Measurements from ENCODE around the gene SEMA6B. TPM values are rescaled to one million over a fixed set of nuclear protein-coding genes. Genes with fewer than 3 reads are reported as not detected.

SEMA6B gene
- total and polyA plus RNA-seq, 2 donors (not counting 1 experiment from before 2014, with no cell fraction given): 0.42 TPM; not detected in 1

DNA sequence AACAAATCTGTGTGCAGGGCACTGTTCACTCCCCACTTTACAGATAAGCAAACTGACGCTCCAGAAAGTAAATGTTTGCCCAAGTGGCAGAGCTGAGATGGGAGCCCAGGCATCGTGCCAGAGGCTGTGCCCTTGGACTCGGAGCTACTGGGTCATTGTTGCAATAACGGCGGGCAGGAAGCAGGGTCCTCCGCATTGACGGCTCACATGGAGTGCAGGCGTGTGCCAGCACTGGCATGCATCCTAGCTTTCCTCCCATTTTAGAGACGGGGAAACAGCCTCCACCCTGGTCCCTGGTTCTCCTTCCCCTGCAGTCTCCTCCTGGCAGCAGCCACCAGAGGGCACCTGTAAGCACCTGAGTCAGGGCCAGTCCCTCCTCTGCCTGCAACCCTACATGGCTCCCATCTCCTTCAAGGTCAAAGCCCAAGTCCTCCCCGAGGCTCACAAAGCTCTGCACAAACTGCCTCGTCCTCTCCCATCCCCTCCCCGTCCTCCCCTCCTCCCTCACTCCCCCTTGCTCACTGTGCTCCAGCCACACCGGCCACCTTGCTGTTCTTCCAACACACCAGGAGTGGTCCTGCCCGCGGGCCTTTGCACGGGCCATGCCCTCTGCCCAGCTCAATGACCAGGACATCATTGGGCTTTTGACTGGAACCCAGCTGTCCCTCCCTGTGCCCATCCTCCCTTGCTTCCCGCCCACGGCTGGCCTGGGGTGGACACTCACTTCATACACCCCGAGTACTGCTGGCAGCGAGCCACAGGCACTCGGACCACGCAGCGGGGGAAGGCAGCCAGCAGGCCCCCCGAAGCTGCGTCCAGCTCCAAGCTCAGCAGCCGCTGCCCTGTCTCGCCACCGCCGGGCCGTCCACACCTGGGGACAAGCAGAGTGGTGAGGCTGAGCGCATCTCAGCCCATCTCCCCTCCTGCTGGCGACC lies 11.9 kb downstream of the SEMA6B start:
- intact Hi-C loops (cut with micrococcal nuclease): no loop called here
- Histone ChIP-seq H3K9ac (ENCODE audit: low read length) (no peak overlapping the region), H3K4me1 (ENCODE audit: control insufficient read depth in 2 of 2, insufficient read depth in 2 of 2, low read length in 2 of 2) (no peaks in the 10 kb centered on the region), H3K9me3 (ENCODE audit: control extremely low read depth in 1 of 3, control insufficient read depth in 2 of 3, insufficient read depth in 1 of 3, low read length in 2 of 3) (peaks cover 0 to 5% (median 0%) of the 10 kb centered on the region in 3 donors), H3K4me2 (replicated peaks; ENCODE audit: low read depth, low read length, poor library complexity, severe bottlenecking) (no peak overlapping the region), H3K79me2 (ENCODE audit: control insufficient read depth, insufficient read depth, low read length) (no peaks in the 10 kb centered on the region), H3K27ac (ENCODE audit: low read length in 2 of 2) (no peak overlapping the region), H3K4me3 (ENCODE audit: control extremely low read depth in 1 of 5, extremely low read depth in 1 of 5, insufficient read depth in 1 of 5, low read depth in 2 of 5, low read length in 4 of 5) (no peak overlapping the region), H3K36me3 (replicated peaks in 1 of 2; ENCODE audit: control extremely low read depth in 1 of 2, control insufficient read depth in 1 of 2, extremely low read depth in 1 of 2, insufficient read depth in 2 of 2, low read length in 1 of 2) (no peaks in the 10 kb centered on the region), H4K20me1 (ENCODE audit: control insufficient read depth, insufficient read depth, low read length, poor library complexity, severe bottlenecking) (no peaks in the 10 kb centered on the region), H2AFZ (ENCODE audit: insufficient read depth, low read depth, low read length, poor library complexity, severe bottlenecking) (no peak overlapping the region), H3K27me3 (replicated peaks in 1 of 4; ENCODE audit: control extremely low read depth in 1 of 4, control insufficient read depth in 3 of 4, insufficient read depth in 4 of 4, low read length in 3 of 4) (no peaks in the 10 kb centered on the region)
- CTCF ChIA-PET: interaction anchor here (2.1 kb wide), 1 partner anchor 89 kb away, joined by 7 read pairs; no protein-coding TSS in a partner anchor
- Mint-ChIP-seq H3K4me3 (no peak overlapping the region), H3K4me1 (peaks cover 1% of the 10 kb centered on the region), H3K27ac (no peak overlapping the region), H3K27me3 (peaks cover 4% of the 10 kb centered on the region), H3K9me3 (ENCODE audit: insufficient read depth) (no peaks in the 10 kb centered on the region)
- WGBS (ENCODE audit: insufficient coverage): 83% methylated on average over 31 of the region's 32 CpGs
- POLR2A ChIA-PET: no interaction called here
- ATAC-seq (ENCODE audit: low read depth) (no peak), DNase-seq (no peak)
- TF ChIP-seq EZH2 (IDR thresholded peaks at IDR 0.05; ENCODE audit: borderline replicate concordance, insufficient read depth, low read depth, low read length, poor library complexity, severe bottlenecking) (no peak), CTCF (IDR thresholded peaks at IDR 0.05) (no peak)

All from B cell (primary cell).